ENCODE results near the gene CHMP3.
"Not testable (repeated sequence)": the region's sequence is repeated elsewhere in the genome, so short reads cannot be mapped to it uniquely, and the experiment has no call there.

Gene CHMP3

DNA sequence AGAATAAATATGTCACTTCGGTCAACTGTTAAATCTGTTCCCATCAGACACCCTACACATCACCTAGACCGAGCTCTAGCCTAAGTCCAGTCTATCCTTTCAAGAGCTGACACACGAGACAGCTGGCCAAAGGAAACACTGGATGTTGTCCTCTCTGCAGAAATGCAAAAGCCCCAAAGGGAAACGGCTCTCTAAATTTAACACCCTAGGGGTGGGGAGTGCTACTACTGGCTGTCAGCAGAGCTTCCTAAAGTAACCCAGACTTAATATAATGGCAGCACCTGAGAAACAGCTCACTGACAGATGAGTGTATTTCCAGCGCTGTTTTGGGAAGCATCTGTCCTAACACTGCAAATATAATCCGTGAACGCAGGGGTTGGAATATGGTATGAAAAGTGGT is 55.6 kb downstream of the CHMP3 start:
- no peak for DNase-seq (ENCODE audit: low read depth)

DNA sequence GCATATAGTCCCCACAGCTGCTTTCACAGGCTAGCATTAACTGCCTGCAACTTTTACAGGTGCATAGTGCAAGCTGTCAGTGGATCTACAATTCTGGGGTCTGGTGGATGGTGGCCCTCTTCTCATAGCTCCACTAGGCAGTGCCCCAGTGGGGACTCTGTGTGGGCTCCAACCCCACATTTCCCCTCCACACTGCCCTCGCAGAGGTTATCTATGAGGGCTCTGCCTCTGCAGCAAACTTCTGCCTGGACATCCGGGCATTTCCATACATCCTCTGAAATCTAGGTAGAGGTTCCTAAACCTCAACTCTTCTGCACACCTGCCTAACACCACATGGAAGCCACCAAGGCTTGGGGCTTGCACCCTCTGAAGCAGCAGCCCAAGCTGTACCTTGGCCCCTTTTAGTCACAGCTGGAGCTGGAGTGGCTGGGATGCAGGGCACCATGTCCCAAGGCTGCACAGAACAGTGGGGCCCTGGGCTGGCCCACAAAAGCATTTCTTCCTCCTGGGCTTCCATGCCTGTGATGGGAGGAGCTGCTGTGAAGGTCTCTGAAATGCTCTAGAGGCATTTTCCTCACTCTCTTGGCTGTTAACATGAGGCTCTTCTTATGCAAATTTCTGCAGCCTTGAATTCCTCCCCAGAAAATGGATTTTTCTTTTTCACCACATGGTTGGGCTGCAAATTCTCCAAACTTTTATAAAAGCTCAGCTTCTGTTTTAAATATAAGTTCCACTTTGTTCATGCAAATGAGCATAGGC is 62.7 kb downstream of the CHMP3 start:
- no peak for DNase-seq (ENCODE audit: low read depth)

DNA sequence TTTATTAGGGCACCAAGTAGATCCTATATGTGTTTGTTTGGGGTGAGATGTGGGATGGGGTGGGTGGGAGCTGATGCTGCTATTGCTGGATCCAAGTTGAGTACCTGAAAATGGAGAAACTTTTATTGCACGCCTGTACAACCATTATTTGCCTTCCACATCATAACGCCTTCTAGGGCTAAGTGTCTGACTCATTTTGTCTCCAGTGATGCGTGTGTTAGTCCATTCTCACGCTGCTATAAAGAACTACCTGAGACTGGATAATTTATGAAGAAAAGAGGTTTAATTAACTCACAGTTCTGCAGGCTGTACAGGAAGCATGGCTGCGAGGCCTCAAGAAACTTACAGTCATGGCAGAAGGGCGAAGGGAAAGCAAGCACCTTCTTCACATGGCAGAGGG is 63.9 kb downstream of the CHMP3 start:
- DNase-seq (ENCODE audit: low read depth), result no peak

DNA sequence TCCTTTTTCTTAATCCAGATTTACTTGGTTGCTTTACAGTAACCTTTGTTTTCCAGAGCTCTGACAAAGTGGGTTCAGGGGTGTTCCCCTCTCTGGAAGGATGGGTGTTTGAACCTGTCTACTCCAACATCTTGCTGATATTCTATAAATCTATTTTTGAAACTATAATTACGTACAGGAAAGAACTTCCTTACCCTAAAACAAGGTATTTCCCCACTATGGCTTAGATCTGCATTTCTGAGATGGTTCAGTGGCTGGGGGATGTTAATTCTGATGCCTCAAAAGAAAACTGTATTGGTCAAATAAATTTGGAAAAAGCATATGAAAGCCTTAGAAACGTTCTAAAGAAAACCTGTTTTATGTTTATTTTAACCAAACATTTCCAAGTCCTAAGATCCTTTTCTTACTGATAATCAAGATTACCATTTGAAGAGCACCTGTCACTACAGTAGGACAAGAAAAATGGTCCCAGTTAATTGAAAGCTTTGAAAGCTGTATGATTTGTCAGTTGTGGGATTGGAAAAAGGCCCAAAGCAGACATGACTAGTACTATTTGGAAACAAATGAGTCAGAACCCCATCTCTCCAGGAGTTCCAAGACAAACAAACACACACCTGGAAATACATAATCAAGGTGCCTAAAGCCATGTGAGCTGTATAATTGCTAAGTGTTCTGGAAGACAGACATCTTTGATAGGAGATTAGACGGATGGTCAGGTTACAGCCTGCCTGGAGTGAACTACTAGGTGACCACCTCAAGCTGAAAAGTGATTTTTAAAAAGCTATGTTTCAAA is 64.6 kb downstream of the CHMP3 start:
- DNase-seq (ENCODE audit: low read depth), result no peak

DNA sequence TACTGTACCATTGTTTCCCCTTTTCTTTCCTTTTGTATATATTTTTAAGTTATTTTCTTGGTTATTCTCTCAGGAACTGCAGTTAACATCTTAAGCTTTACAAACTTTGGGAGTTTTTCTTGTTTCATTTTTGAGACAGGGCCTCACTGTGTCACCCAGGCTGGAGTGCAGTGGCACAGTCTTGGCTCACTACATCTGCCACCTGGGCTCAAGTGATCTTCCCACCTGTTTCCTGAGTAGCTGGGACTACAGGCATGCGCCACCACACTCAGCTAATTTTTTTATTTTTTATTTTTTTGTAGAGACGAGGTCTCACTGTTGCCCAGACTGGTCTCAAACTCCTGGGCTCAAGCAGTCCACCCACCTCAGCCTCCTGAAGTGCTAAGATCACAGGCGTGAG is 66.9 kb downstream of the CHMP3 start:
- DNase-seq (ENCODE audit: low read depth), result not testable (repeated sequence)

DNA sequence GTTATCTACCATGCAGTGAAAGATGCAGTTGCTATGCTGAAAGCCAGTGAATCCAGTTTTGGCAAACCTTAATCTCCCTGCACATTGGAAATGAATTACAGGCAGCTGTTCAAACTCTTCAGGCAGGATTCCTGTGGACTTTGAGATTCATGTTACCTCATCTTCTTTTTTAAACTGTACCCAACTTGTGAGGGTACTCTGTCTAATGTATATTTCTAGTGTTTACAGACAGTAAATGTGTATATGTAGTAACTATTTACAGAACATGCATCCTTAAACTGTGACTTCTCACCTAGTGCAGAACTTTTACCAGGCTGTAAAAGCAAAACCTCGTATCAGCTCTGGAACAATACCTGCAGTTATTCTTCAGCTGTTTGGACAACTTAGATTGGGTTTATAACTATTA is 71.2 kb downstream of the CHMP3 start:
- no peak for DNase-seq (ENCODE audit: low read depth)

DNA sequence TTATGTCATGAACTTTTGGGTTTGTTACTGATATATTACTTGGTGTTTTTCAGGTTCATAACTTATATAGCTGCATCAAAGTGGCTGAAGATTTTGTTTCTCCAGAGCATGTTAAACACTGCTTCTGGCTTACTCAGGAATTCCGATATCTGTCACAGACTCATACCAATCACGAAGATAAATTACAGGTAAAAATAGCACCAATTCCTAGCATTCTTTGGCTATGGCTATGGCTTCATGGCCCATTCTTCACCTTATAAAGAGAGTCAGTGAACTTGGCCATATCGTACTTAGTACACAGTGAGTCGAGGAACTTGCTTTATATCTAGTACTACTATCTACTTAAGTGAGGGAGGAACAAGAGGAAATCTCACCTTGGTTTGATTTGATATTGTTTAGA is 72.2 kb downstream of the CHMP3 start:
- no peak for DNase-seq (ENCODE audit: low read depth)

DNA sequence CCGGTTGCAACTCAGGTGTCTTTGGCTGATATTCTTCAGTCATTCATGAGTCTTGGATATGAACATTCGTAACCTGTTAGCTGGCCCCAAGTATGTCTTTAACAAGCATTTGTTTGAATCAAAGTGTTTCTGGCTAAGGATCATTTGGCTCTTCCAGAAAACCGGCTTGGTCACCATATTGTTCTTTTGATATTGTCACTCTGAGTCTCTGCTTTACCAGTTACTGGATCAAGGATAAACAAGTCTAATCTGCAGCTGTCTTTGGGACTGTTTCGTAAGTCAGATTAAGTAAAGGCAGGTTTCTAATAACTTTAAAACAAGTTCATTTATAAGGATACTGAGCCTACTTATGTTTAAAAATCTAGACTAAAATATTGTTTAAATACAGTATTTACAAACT is 73.0 kb downstream of the CHMP3 start:
- DNase-seq (ENCODE audit: low read depth), result no peak

DNA sequence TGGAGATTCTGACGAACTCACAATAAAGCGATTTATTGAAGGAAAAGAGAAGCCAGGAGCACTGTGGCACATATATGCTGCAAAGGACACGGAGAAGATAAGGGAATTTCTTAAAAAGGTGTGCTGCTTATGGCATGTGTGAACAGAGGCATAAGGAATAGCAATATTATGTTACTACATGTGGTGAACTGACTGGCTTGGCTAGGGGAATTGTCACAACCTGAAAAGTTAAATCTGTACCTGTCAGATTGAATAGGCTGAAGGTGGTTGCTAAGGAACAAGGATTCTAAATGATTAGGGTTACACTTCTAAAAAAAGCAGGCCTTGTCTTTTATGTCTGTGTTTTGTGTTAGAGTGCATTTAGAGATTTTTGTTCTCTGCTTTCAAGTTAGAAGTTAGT is 73.7 kb downstream of the CHMP3 start:
- DNase-seq (ENCODE audit: low read depth), result no peak

DNA sequence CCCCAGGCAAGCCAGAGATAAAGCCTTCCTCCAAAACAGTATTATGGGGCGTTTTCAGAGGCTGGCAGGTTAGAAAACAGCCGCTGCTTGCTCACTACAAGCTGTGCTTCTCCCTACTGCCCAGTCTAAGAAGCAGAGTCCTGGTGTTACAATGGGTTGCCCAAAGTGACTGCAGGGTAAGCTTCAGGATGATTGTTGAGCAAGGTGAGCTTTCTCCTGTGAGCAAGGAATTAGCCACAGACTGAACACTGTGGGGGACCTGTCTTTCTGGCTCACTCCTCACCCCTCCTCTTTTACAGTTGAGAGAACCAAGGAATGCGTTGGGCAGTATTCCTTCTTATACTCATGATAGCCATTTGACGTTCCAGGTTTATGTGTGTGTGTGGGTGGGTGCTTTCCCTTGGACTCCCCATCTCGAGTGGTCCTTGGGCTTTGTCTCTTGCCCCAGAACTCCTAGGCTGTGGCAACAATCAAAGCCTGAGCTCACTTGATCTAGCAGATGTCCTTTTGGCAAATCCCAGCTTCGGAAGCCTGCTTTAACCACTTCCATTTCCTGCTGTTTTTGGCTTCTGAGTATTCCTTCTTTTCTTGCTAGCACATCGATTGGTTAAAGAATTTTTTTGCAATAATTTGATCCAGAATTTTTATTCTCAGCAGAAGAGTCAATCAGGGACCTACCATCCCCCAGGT is 74.5 kb downstream of the CHMP3 start:
- no peak for DNase-seq (ENCODE audit: low read depth)

DNA sequence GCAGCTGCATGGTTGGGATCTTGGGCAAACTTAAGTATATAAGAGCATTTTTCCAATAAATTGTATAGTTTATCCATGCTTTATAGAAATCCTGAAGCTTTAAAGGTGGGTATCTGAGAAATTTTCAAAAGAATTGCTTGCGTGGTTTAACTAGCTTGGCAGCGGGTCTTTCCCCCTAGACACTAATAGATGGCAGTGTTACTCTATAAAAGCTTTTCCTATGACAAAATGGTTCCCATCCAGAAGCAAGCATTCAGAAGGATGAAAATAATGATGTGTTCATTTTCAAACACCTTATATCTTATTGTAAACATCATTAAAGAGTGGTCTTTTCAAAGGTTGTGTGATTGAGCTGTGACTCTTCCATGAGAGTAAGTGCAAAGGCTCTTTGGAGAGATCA is 76.2 kb downstream of the CHMP3 start:
- DNase-seq (ENCODE audit: low read depth), result no peak

DNA sequence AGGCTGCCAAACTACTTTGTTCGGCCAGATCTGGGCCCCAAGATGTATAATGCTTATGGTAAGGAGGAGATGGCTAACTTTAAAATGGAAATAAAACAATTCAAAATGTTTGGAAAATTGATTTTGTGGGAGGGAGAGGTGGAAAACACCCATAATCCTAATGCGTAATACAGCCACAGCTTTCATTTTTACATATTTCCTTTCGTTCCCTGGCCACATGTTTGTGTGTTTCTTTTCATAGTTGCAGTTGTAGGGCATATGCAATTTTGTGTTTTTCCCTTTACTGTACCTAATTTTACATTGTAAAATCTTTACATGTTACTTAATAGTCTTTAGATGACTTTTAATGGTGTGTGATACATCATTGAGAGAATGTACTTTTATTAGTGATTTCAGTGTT is 77.4 kb downstream of the CHMP3 start:
- DNase-seq (ENCODE audit: low read depth), result no peak

DNA sequence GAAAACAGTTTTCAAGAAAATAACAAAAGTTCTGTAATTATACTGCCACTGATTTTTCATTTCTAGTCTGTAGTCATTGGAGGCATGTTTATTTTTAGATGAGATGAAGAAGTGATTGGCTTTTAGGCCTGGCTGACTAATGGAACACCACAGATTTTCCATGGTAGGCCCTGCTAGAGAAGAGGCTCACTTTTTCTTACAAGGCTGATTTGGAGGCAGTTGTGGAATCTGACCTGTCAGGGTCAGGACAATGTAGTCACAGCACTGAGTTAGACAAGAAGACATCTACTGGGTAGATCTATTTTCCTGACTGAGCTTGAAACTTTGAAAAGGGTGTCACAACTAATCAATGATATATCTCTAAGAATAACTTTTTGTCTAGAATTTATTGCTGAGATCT is 78.1 kb downstream of the CHMP3 start:
- peak; percentile 25 for DNase-seq (ENCODE audit: low read depth)

DNA sequence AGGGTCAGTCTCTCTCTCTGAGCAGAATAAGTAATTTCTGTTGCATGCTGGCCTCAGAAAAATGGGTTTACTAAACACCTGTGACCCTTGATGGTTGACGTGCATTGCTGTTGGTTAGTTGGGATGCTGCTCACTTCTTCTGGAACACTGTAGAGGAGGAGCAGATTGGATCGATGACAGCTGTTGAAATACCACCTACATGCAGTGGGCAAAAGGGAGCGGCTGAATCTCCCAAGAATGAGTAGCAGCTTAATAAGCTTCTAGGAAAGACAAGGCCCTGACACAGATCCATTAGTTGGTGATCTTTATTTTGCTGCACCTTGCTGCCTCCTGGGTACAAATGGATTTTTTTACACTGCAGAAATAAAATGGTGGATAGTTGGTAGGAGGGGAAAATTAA is 78.9 kb downstream of the CHMP3 start:
- DNase-seq (ENCODE audit: low read depth), result no peak

DNA sequence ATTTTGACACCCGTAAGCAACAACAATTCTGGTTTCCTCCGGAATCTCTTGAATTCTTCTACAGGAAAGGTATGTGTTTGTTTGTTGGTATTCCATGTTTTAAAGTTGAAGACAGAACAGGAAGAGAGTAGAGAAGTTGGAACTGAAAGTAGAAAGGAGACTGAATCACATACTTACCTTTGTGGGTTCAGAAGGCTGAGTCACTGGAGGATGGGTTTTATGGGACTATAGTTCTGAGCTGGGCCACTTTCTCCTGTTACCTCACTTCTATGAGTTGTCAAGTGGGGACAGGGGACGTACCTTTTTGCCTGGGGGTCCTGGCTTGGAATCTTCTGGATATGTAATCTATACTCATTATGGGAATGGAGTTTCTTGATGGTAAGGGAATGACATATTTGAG is 81.2 kb downstream of the CHMP3 start:
- DNase-seq (ENCODE audit: low read depth), result peak; percentile 4

DNA sequence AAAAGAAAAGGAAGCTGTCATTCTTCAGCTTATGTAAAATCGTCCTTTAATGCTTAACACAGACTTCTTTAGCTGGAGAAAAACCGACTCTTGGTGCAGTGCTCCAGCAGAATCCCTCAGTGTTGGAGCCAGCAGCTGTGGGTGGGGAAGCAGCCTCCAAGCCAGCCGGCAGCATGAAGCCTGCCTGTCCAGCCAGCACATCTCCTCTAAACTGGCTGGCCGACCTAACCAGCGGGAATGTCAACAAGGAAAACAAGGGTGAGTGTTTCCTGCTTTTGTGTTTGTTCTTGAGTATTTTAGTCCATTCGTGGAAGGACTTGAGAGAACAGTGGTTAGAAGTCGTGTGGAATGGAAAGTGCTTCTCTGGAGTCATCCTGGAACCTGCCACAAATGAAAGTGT is 83.1 kb downstream of the CHMP3 start:
- DNase-seq (ENCODE audit: low read depth), result no peak

DNA sequence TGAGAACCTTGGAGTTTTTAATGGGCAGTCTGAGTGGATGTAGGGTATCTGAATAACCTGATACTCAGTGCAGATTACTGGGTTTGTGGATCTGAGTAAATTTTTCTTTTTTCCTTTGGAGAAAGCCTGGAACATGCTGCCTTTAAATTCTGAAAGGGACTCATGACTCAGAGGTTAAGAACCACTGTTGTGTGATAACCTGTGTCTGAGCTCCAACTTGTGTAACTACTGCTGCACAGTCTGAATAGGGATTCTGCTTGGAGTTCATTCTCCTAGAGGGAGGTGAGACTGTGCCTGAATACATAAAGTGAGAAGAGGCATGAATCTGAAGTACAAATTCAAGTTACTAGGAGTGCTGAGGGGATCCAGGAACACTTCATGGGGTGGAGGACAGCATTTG is 85.9 kb downstream of the CHMP3 start:
- peak; percentile 21 for DNase-seq (ENCODE audit: low read depth)

DNA sequence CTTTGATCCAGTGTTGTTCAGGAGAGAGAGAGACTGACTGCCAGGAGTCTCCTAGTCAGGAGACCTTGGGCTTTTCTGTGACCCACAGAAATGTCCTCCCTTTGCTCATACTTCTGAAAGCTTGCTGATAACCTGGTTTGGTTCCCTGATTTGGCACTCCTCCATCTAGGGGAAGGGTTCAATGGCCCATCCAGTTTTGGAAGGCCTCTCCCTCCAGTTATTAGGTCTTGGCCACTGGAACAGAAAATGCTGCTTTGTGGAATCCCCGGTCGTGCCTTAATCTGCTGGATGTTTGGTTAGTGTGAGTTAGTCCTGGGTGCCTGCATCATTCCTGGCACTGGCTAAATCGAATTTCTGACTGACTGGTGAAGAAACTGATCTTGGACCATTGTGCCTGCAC is 86.3 kb downstream of the CHMP3 start:
- DNase-seq (ENCODE audit: low read depth), result no peak

DNA sequence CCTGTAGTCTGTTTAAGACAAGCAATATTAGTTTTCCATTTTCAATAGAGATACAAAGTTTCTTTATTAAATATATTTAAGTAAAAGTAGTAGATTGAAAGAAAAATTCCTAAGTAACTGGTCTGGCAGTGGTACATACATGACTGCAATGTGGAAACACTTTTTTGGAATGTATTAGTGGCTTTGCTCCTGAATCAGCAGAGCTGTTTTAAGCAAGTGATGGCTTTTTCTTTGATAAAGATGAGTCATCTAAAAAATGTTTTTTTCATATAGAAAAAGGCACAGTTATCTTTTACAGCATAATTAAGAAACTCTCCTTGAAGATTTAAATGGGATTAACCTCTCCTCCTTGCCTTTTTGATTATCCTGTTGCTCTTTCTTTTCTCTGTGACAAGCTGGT is 87.2 kb downstream of the CHMP3 start:
- DNase-seq (ENCODE audit: low read depth), result peak; percentile 72

DNA sequence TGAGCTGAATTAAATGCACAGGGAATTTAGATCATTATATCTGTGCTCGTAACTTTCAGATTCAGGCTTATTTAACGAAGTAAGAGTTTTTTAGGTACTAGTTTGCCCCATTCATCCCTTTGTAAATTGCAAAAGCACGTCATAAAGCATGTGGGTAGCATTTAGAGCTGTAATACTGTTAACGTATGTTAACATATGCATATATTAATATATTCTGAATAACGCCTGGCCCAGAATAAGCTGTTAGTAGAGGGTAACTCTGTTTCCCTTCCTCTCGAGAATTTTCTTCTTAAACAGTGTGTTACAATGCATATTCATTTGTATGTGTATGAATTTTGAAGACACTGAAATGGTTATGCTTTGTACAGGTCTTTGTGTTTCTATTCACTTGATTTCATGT is 91.6 kb downstream of the CHMP3 start:
- no peak for DNase-seq (ENCODE audit: low read depth)

DNA sequence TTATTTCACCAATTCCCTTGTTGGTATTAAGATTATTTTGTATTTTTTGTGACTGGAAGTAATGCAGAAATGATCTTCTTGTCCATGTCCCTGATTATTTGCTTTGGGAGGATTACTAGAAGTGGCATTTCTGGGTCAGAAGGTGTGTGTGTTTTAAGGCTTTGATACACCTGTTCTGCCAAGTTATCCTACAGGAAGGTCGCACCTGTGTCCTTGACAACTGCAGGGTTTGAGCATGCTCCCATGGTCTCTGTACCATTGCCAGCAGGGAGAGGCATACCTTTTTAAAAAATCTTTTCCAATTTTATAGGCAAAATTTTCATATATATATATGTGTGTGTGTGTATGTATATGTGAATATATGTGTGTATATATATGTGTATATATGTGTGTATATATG is 92.4 kb downstream of the CHMP3 start:
- DNase-seq (ENCODE audit: low read depth), result no peak

DNA sequence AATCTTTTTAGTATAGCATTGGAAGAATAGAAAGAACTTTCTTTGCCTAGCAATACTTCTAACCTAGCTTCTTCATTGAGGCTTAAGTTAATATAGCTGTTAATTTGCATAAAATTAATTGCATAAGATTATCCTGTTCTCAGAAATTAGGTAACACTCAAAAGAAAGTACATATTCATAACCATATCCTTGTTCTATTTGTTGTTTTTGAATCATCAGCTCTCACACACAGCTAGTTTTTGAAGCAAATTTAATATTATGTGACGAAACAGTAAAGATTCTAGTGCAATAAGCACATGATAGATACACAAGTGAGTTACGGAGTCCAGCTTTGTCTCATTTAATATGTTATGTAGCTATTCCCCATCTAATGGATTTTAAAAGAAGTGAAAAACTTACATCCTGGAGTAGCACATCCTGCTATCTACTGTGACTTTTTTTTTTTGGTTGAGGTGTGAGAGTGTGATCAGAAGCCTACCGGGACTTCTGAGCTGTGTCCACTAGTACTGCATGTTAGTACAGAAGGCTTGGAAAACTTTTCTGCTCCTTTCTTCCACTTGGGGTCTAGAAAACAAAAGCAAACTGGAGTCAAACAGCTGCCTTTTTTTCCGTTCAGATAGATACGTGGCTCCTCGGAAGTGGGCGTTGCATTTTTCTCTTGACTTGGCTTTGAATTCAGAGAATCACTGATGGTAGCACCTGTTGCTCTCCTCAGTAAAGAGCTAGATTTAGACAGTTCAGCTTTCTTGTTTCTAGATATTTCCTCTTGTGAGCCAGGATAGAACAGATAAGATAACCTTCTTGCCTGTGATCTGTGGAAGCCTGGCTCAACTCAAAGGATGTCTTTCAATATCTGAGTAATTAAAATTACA is 94.8 kb downstream of the CHMP3 start:
- DNase-seq (ENCODE audit: low read depth), result no peak
